Measurements from ENCODE around the gene ZNF83. TPM values are rescaled to one million over a fixed set of nuclear protein-coding genes. Genes with fewer than 3 reads are reported as not detected.

Gene ZNF83
- total and polyA plus RNA-seq, 2 of the 4 experiments (the other 2 are of a cell fraction), result 32.9 to 36.9 TPM

DNA sequence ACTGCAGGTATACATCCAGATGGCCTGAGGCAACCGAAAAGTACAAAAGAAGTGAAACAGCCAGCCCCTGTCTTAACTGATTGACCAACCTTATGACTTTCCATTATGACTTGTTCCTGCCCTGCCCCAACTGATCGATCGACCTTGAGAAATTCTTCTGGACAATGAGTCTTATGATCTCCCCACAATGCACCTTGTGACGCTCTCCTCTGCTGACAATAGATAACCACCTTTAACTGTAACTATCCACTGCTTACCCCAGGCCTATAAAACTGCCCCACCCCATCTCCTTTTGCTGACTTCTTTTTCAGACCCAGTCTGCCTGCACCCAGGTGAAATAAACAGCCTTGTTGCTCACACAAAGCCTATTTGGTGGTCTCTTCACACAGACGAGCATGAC lies 11.2 kb downstream of the ZNF83 start:
- CTCF ChIA-PET, result no interaction called here
- Histone ChIP-seq H3K4me3 (ENCODE audit: insufficient read depth, low read depth, low read length) (no peak overlapping the region), H3K9ac (ENCODE audit: low read depth, low read length) (no peak overlapping the region), H3K18ac (ENCODE audit: low read depth, low read length) (no peak overlapping the region), H4K20me1 (ENCODE audit: insufficient read depth, low read length) (no peaks in the 10 kb centered on the region), H3K36me3 (ENCODE audit: control insufficient read depth, insufficient read depth, low read length) (peaks cover 15% of the 10 kb centered on the region), H3K9me3 (ENCODE audit: control insufficient read depth, insufficient read depth, low read length) (no peaks in the 10 kb centered on the region), H3K27ac (ENCODE audit: insufficient read depth, low read length) (no peak overlapping the region), H2BK5ac (ENCODE audit: low read depth, low read length, poor library complexity, severe bottlenecking) (no peak overlapping the region), H2BK15ac (ENCODE audit: low read depth, low read length) (no peak overlapping the region), H2AK5ac (ENCODE audit: low read depth, low read length) (no peak overlapping the region), H4K5ac (ENCODE audit: low read depth, low read length) (no peak overlapping the region), H4K91ac (ENCODE audit: insufficient read depth, low read depth, low read length) (no peak overlapping the region), H2AK9ac (replicated peaks; ENCODE audit: low read depth, low read length, poor library complexity) (no peak overlapping the region), H3K14ac (replicated peaks; ENCODE audit: low read depth, low read length) (no peak overlapping the region), H3K79me1 (ENCODE audit: low read depth in 1 of 2, low read length in 2 of 2) (peaks cover 0 to 5% of the 10 kb centered on the region in 2 experiments; a peak in 1 of 4 replicates), H3K27me3 (ENCODE audit: control insufficient read depth, insufficient read depth, low read length) (no peaks in the 10 kb centered on the region), H3K9me1 (ENCODE audit: insufficient read depth, low read length) (no peaks in the 10 kb centered on the region), H3K4me1 (ENCODE audit: control insufficient read depth, insufficient read depth, low read length) (no peaks in the 10 kb centered on the region), H2BK120ac (ENCODE audit: low read depth, low read length) (no peak overlapping the region), H3K4me2 (ENCODE audit: low read depth, low read length) (no peak overlapping the region), H4K8ac (ENCODE audit: low read depth in 2 of 2, low read length in 2 of 2) (no peak overlapping the region), H2AFZ (replicated peaks; ENCODE audit: low read length, poor library complexity) (no peak overlapping the region), H2BK20ac (ENCODE audit: low read depth, low read length) (no peak overlapping the region), H3K4ac (ENCODE audit: low read depth, low read length) (no peak overlapping the region), H3K56ac (ENCODE audit: extremely low read depth, insufficient read depth, low read length) (no peak overlapping the region), H3K23ac (ENCODE audit: low read depth, low read length) (no peak overlapping the region)
- no peak for TF ChIP-seq RCOR1 (IDR thresholded peaks at IDR 0.05; ENCODE audit: insufficient replicate concordance, low read length)
- intact Hi-C loops (cut with micrococcal nuclease) (no loop called here), in situ Hi-C loops (cut with MboI; ENCODE audit: low sequenced_read_pairs) (no loop called here), dilution Hi-C loops (cut with HindIII; ENCODE audit: low sequenced_read_pairs, unreplicated experiment) (no loop called here)
- POLR2A ChIA-PET (ENCODE audit: unreplicated experiment), result no interaction called here
- no peak for ATAC-seq (ENCODE audit: low read depth)
- WGBS, 2 experiments (ENCODE audit: extremely low coverage in 2 of 2, insufficient read length in 1 of 2), result 100% methylated on average over 2 of the region's 5 CpGs; no CpG with 5 or more reads in 1 of the 2 experiments
- DNase-seq, result no peak
- no TSS peak for BruUV-seq (replicated peaks)
